Measurements from ENCODE around the gene MCM7. TPM values are rescaled to one million over a fixed set of nuclear protein-coding genes. Genes with fewer than 3 reads are reported as not detected.

The MCM7 gene
- total RNA-seq, 1 donor from 2014 or later, result 25.4 TPM

- intact Hi-C loops (cut with DNase I), result no loop called here
- DNase-seq (ENCODE audit: missing footprints) (no peak), ATAC-seq (no peak)
Observed at GRCh38 chr7:100053215-100053614, 48.0 kb downstream of the MCM7 start.

- ATAC-seq (no peak), DNase-seq (ENCODE audit: missing footprints) (no peak)
- intact Hi-C loops (cut with DNase I), result no loop called here
Observed at GRCh38 chr7:100051611-100052010, 49.6 kb downstream of the MCM7 start.

GRCh38 chr7:100049441-100050291 is 51.5 kb downstream of the MCM7 start, which contains the start of gene ZSCAN21:
TSS of gene ZSCAN21 (plus strand) at chr7:100049774. CDS start at chr7:100057007, 7,233 bp downstream.
- ATAC-seq, result peak; percentile 98
- intact Hi-C loops (cut with DNase I), result loop anchor here (1.0 to 5.0 kb wide), 4 partner anchors 31 to 52 kb away; partner anchors contain the start of genes AP4M1, MCM7, ZKSCAN1 and ZNF3
- peak; percentile 93 for DNase-seq (ENCODE audit: missing footprints)

GRCh38 chr7:100048680-100049079 is 52.5 kb downstream of the MCM7 start:
- DNase-seq (ENCODE audit: missing footprints), result no peak
- no peak for ATAC-seq
- intact Hi-C loops (cut with DNase I), result loop anchor here (1.0 to 5.0 kb wide), 4 partner anchors 32 to 53 kb away; partner anchors contain the start of genes AP4M1, MCM7, ZKSCAN1 and ZNF3

- intact Hi-C loops (cut with DNase I), result loop anchor here (5.0 kb wide), 1 partner anchor 47 kb away; no protein-coding TSS in a partner anchor
- no peak for ATAC-seq
- no peak for DNase-seq (ENCODE audit: missing footprints)
Observed at GRCh38 chr7:100044718-100045117, 56.5 kb downstream of the MCM7 start.

Small RNA genes lying within 50 kb of the gene (microRNA-seq; reads per million reads assigned to microRNA genes)
- gene MIR106B, result 1,279 reads per million, percentile 85 among the genes with 10 or more reads in this experiment
- 300 reads per million, percentile 67 among the genes with 10 or more reads in this experiment for gene MIR25
- gene MIR93, result 2,625 reads per million, percentile 88 among the genes with 10 or more reads in this experiment

Other genes with a start within 250 kb of the MCM7 start
- gene OR2AE1, start 224.4 kb downstream of the MCM7 start, total RNA-seq, result not detected
- 6.2 TPM for gene TRIM4, start 181.9 kb downstream of the MCM7 start, total RNA-seq
- gene GJC3, start 171.8 kb downstream of the MCM7 start, total RNA-seq, result 0.30 TPM
- gene AZGP1, start 125.4 kb downstream of the MCM7 start, total RNA-seq, result 94.1 TPM
- 36.1 TPM for gene ZKSCAN1, start 85.8 kb downstream of the MCM7 start, total RNA-seq
- gene ZSCAN21, start 51.6 kb downstream of the MCM7 start, total RNA-seq, result 9.4 TPM
- 14.6 TPM for gene ZNF3, start 19.7 kb downstream of the MCM7 start, total RNA-seq
- gene COPS6, start 12.4 kb downstream of the MCM7 start, total RNA-seq, result 117 TPM
- 10.1 TPM for gene AP4M1, start 246 bp upstream of the MCM7 start, total RNA-seq
- 29.3 TPM for gene TAF6, start 18.0 kb upstream of the MCM7 start, total RNA-seq
- gene CNPY4, start 18.2 kb upstream of the MCM7 start, total RNA-seq, result 10.6 TPM
- gene MBLAC1, start 25.6 kb upstream of the MCM7 start, total RNA-seq, result 2.1 TPM
- 99.4 TPM for gene LAMTOR4, start 47.5 kb upstream of the MCM7 start, total RNA-seq
- 7.1 TPM for gene TRAPPC14, start 57.3 kb upstream of the MCM7 start, total RNA-seq
- gene GAL3ST4, start 67.2 kb upstream of the MCM7 start, total RNA-seq, result 3.1 TPM
- gene GPC2, start 76.0 kb upstream of the MCM7 start, total RNA-seq, result 0.32 TPM
- gene STAG3, start 76.5 kb upstream of the MCM7 start, total RNA-seq, result 0.51 TPM
- not detected for gene PVRIG, start 118.6 kb upstream of the MCM7 start, total RNA-seq
- not detected for gene SPDYE3, start 206.3 kb upstream of the MCM7 start, total RNA-seq

Data from Right ventricle myocardium inferior (tissue), 1 donor.